Keratinocyte (primary cell): ENCODE measurements around the gene SLC17A7. TPM values are rescaled to one million over a fixed set of nuclear protein-coding genes. Genes with fewer than 3 reads are reported as not detected.

ENCODE experiments used
- DNase-seq: peaks from one replicate; pipeline ENCODE4 v3.0.0-alpha.2; 2011; ENCODE audit warnings: low read depth, missing footprints, low spot score
- FAIRE-seq: peaks from 2 replicates; lab custom pipeline; 2011; peaks lifted over from hg19 to GRCh38; lab: Jason Lieb, UNC
- H2AFZ ChIP-seq: 2 replicates; pipeline ENCODE4 v1.6.0; 2012; ENCODE audit warnings: low read length, control low read depth, inconsistent platforms; ENCODE audit not compliant: control insufficient read depth
- H3K27ac ChIP-seq: 2 replicates; pipeline ENCODE4 v1.5.1; 2011; ENCODE audit warnings: low read length; ENCODE audit not compliant: control insufficient read depth, insufficient read depth
- H3K27me3 ChIP-seq: 3 replicates; pipeline ENCODE4 v1.6.0; 2011; ENCODE audit warnings: low read length; ENCODE audit not compliant: control insufficient read depth, insufficient read depth; ENCODE audit errors: extremely low read depth
- H3K36me3 ChIP-seq, 2 experiments: 2 replicates in 1 of 2; 3 replicates in 1 of 2; pipeline ENCODE4 v1.5.1; 2011; ENCODE audit warnings: low read length in 2 of 2, mild to moderate bottlenecking in 1 of 2; ENCODE audit not compliant: control insufficient read depth in 2 of 2, insufficient read depth in 2 of 2; ENCODE audit errors: extremely low read depth in 1 of 2
- H3K4me1 ChIP-seq: 3 replicates; pipeline ENCODE4 v1.5.1; 2011; ENCODE audit warnings: low read length; ENCODE audit not compliant: control insufficient read depth, insufficient read depth; ENCODE audit errors: extremely low read depth
- H3K4me2 ChIP-seq: 3 replicates; pipeline ENCODE4 v1.6.0; 2011; ENCODE audit warnings: low read depth, low read length; ENCODE audit not compliant: control insufficient read depth, insufficient read depth; ENCODE audit errors: extremely low read depth
- H3K4me3 ChIP-seq, 3 experiments: fragments of 200-600 bp in 1 of 3; sonication (generic) in 1 of 3; 2 replicates in 2 of 3; 3 replicates in 1 of 3; pipeline ENCODE4 v1.5.1; 2011 to 2016; ENCODE audit warnings: low read length in 3 of 3, mild to moderate bottlenecking in 3 of 3, control low read depth in 2 of 3, inconsistent platforms in 1 of 3, low read depth in 1 of 3, mixed read lengths in 1 of 3, mixed run types in 1 of 3, moderate library complexity in 1 of 3; ENCODE audit not compliant: control insufficient read depth in 2 of 3, insufficient read depth in 2 of 3; ENCODE audit errors: extremely low read depth in 1 of 3
- H3K79me2 ChIP-seq: 2 replicates; pipeline ENCODE4 v1.6.0; 2012; ENCODE audit warnings: low read length; ENCODE audit not compliant: control insufficient read depth, insufficient read depth
- H3K9ac ChIP-seq: 3 replicates; pipeline ENCODE4 v1.6.0; 2011; ENCODE audit warnings: low read length; ENCODE audit not compliant: control insufficient read depth, insufficient read depth; ENCODE audit errors: extremely low read depth
- H3K9me1 ChIP-seq: 3 replicates; pipeline ENCODE4 v1.6.0; 2011; ENCODE audit warnings: low read length; ENCODE audit not compliant: control insufficient read depth, insufficient read depth; ENCODE audit errors: extremely low read depth
- H3K9me3 ChIP-seq: 2 replicates; pipeline ENCODE4 v1.5.1; 2012; ENCODE audit warnings: low read depth, low read length; ENCODE audit not compliant: control insufficient read depth
- H4K20me1 ChIP-seq: 3 replicates; pipeline ENCODE4 v1.6.0; 2011; ENCODE audit warnings: low read length; ENCODE audit not compliant: control insufficient read depth, insufficient read depth; ENCODE audit errors: extremely low read depth
- CTCF ChIP-seq, 3 experiments: IDR thresholded peaks in 1 of 3; conservative IDR thresholded peaks in 1 of 3; optimal IDR thresholded peaks in 1 of 3; 2 replicates in 2 of 3; 3 replicates in 1 of 3; pipeline versions ENCODE3 to v1.5.1; 2011; ENCODE audit warnings: low read length in 3 of 3, mild to moderate bottlenecking in 3 of 3, moderate library complexity in 2 of 3, control low read depth in 1 of 3, inconsistent platforms in 1 of 3; ENCODE audit not compliant: insufficient read depth in 2 of 3; ENCODE audit errors: extremely low read depth in 1 of 3
- EZH2 ChIP-seq: IDR thresholded peaks from one replicate; pipeline ENCODE4 v1.6.1; 2012; ENCODE audit warnings: inconsistent platforms, mild to moderate bottlenecking, low read length, moderate library complexity
- dilution Hi-C: fragments of 300-500 bp; cut with MboI; formaldehyde crosslinking; loops from one replicate; pipeline ENCODE4 v1.7.0; 2020; ENCODE audit warnings: low sequenced_read_pairs; ENCODE audit not compliant: extremely low pct_ligation_motif_present
- polyA plus RNA-seq, 5 experiments: library from polyadenylated mRNA; depleted of rRNA in 3 of 5; stranded (reverse) in 3 of 5; stranded (forward) in 1 of 5; unstranded in 1 of 5; fragments of >200 nt; gene quantifications; 1 replicate in 1 of 5; 2 replicates in 3 of 5; 3 replicates in 1 of 5; pipeline versions ENCODE4 v1.2.1 to v1.2.3, GENCODE V29; 2011 to 2012; ENCODE audit warnings: missing spikeins in 2 of 5, low read depth in 1 of 5, low replicate concordance in 1 of 5

SLC17A7 gene
- polyA plus RNA-seq, 1 donor (not counting 4 experiments of a cell fraction or from before 2014, with no cell fraction given) = 0.04 TPM

- Histone ChIP-seq H3K27me3 (no peaks in the 10 kb centered on the region), H3K4me2 (no peak overlapping the region), H4K20me1 (no peaks in the 10 kb centered on the region), H3K27ac (no peak overlapping the region), H3K9me1 (no peaks in the 10 kb centered on the region), H3K36me3 (peaks cover 4 to 5% of the 10 kb centered on the region in 2 experiments), H3K9me3 (no peaks in the 10 kb centered on the region), H2AFZ (no peak overlapping the region), H3K79me2 (peaks cover 13% of the 10 kb centered on the region), H3K4me3 (no peak overlapping the region), H3K4me1 (peaks cover 10% of the 10 kb centered on the region), H3K9ac (no peak overlapping the region)
- no peak for TF ChIP-seq EZH2
- FAIRE-seq = no peak
- dilution Hi-C loops = no loop called here
- DNase-seq = no peak
These were observed 14.4 kb upstream of the SLC17A7 start for GRCh38 chr19:49455773-49456172.

GRCh38 chr19:49453757-49454240 lies 12.5 kb upstream of the SLC17A7 start:
- FAIRE-seq (no peak), DNase-seq (no peak)
- no peaks in the 10 kb centered on the region for H3K27me3 ChIP-seq
- TF ChIP-seq EZH2 = no peak
- no peak for TF ChIP-seq CTCF (optimal IDR thresholded peaks at IDR 0.05 in 1 of 3, IDR thresholded peaks at IDR 0.05 in 1 of 3, conservative IDR thresholded peaks at IDR 0.05 in 1 of 3; ENCODE audit: extremely low read depth in 1 of 3, insufficient read depth in 2 of 3, low read length in 3 of 3)
- peaks cover 21% of the 10 kb centered on the region for H3K79me2 ChIP-seq
- no peaks in the 10 kb centered on the region for H3K9me1 ChIP-seq
- peak overlapping the region; percentile 97 for H3K27ac ChIP-seq
- dilution Hi-C loops = no loop called here
- no peaks in the 10 kb centered on the region for H4K20me1 ChIP-seq
- H3K4me2 ChIP-seq = peak overlapping the region; percentile 86
- peak overlapping the region; percentile 92 for H2AFZ ChIP-seq
- no peaks in the 10 kb centered on the region for H3K9me3 ChIP-seq
- H3K4me1 ChIP-seq = peaks cover 13% of the 10 kb centered on the region
- peaks cover 6 to 7% of the 10 kb centered on the region in 2 experiments for H3K36me3 ChIP-seq
- H3K4me3 ChIP-seq = peak overlapping the region; percentile 67 to 98 (median 68)
- peak overlapping the region; percentile 99 for H3K9ac ChIP-seq
